NCI-H2227 treated with DMSO at 0.1 percent for 48 hours (cell line): Measurements from ENCODE around the gene AGAP2.
"Not testable (repeated sequence)": the region's sequence is repeated elsewhere in the genome, so short reads cannot be mapped to it uniquely, and the experiment has no call there.

Experiments used
- DNase-seq: peaks from one replicate; lab custom pipeline; 2025; lab: John Stamatoyannopoulos, UW

Gene AGAP2

DNA sequence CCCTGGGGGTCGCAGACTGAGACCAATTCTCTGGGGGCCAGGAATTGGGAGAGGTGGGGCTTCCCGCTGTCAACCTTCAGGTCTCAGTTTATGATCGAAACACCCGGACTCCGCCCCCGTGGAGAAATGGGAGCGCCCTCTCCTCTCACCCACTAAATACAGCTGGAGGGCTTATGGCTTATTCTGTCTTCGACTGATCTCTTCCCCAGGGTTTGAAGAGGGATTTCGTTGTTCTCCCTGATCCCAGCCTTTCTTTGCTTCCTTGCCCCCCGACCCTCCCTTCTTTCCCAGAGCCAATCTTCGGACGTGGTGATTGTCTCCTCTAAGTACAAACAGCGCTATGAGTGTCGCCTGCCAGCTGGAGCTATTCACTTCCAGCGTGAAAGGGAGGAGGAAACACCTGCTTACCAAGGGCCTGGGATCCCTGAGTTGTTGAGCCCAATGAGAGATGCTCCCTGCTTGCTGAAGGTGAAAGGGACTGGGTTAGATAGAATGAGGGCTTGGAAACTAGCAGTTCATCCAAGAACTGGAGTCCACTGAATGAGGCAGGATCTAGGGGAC, 44.0 kb downstream of the AGAP2 start:
- DNase-seq = peak; percentile 33

DNA sequence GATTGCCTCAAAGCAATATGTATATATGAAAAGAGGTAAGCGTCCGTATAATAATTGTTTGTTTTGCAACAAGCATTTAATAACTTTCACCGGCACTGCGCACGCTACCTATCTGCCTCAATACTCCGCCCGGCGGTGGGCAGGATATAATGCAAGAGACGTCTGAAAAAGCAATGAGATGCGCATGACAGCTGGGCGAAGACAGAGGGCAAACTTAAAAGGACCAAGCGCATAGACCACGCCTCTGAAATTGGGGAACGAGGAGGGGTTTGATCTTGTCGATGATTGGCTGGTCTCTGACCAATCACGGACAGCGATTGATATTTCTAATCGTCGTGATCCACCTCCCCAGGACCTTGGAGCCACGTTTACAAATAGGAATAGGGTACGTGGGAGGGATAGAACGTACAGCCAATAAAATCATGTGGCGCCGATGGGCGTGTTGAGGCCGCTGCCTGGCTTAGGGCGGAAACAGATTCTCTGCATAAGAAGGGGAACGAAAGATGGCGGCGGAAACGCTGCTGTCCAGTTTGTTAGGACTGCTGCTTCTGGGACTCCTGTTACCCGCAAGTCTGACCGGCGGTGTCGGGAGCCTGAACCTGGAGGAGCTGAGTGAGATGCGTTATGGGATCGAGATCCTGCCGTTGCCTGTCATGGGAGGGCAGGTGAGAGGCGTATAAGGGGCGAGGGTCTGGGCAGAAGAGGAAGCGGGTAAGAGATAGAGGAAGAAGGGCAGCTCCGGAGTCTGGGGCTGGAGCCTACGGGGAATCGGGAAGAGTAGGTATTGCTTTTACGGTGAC, 44.7 kb downstream of the AGAP2 start, which contains the start of gene OS9:
TSS of gene OS9 (plus strand) at position 474 of the 800 bp plus-strand sequence. CDS start at position 504, 30 bp downstream.
- peak; percentile 97 for DNase-seq

DNA sequence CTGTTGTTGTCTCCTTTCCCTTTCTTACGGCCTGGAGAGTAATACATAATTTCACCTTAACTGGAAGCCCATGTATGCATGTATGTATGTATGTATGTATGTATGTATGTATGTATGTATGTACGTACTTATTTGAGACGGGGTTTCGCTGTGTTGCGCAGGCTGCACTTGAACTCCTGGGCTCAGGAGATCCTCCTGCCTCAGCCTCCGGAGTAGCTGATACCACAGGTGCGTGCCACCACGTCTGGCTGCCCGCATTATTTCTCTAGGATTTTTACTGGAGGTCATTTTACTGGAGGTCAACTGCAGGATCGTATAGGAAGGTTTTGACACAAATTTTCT, 45.3 kb downstream of the AGAP2 start:
- DNase-seq = no peak

DNA sequence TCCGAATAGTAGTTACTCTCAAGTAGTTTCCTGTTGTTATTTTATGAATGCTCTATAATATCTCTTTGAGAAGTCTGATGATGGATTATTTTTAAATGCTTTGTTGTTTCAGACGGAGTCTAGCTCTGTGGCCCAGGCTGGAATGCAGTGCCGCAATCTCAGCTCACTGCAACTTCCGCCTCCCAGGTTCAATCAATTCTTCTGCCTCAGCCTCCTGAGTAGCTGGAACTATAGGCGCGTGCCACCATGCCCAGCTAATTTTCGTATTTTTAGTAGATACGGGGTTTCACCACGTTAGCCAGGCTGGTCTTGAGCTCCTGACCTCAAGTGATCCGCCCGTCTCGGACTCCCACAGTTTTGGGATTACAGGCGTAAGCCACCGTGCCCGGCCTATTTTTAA, 46.0 kb downstream of the AGAP2 start:
- DNase-seq = no peak

DNA sequence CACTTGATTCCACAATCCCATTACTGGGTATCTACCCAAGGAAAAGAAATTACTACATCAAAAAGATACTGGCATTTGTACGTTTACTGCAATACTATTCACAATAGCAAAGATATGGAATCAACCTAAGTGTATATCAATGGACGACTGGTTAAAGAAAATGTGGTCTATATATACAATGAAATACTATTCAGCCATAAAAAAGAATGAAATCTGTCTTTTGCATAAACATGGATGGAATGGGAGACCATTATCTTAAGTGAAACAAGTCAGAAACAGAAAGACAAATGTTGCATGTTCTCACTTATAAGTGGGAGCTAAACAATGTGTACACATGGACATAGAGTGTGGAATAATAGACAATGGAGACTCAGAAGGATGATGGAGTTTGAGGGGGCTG, 49.6 kb downstream of the AGAP2 start:
- DNase-seq = no peak

DNA sequence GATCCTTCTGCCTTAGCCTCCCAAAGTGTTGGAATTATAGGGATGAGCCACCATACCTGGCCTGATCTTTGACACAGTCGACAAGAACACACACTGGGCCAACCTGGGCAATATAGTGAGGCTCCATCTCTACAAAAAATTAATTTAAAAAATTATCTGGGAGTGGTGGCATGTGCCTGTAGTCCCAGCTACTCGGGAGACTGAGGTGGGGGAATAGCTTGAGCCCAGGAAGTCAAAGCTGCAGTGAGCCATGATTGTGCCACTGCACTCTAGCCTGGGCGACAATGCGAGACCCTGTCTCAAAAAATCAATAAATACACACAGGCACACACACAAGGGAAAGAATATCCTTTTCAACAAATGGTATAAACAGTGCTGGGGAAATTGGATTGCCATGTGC, 50.7 kb downstream of the AGAP2 start:
- DNase-seq = no peak

DNA sequence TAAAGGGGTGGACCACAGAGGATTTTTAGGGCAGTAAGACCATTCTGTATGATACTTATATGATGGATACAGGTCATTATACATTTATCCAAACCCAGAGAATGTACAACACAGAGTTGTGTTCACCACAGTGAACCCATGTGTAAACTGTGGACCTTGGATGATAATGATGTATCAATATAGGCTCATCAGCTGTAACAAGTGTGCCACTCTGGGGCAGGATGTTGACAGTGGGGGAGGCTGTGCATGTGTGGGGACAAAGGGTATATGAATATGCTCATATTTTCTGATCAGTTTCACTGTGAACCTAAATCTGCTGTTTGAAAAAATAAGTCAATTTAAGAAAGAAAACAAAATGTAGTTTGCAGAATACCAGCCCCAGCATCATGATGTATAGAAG, 58.8 kb downstream of the AGAP2 start:
- no peak for DNase-seq

DNA sequence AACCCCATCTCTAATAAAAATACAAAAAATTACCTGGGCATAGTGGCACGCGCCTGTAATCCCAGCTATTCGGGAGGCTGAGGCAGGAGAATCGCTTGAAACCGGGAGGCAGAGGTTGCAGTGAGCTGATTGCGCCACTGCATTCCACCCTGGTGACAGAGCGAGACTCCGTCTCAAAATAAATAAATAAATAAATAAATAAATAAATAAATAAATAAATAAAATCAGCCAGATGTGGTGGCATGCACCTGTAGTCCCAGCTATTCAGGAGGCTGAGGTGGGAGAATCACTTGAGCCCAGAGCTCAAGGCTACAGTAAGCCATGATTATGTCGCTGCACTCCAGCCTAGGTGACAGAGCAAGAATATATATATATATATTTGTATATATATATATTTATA, 60.6 kb downstream of the AGAP2 start:
- not testable (repeated sequence) for DNase-seq

DNA sequence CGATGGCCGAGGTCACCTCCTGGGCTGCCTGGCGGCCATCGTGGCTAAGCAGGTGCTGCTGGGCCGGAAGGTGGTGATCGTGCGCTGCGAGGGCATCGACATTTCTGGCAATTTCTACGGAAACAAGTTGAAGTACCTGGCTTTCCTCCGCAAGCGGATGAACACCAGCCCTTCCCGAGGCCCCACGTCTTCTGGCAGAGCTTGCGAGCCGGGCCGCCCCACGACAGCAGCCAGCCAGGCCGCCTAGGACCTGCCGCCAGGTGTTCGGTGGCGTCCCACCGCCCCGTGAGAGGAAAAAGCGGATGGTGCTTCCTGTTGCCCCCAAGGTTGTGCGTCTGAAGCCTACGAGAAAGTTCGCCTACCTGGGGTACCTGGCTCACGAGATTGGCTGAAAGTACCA, 63.9 kb downstream of the AGAP2 start:
- no peak for DNase-seq
